CD4-positive, CD25-positive, alpha-beta regulatory T cell (primary cell): ENCODE data around the gene IGFN1. TPM values are rescaled to one million over a fixed set of nuclear protein-coding genes. Genes with fewer than 3 reads are reported as not detected.

Experiments
- ATAC-seq, 2 donors: fragments of 150-1000 bp; cut with Tn5 transposase; one replicate each; pipeline ENCODE4 v1.10.0; 2021; ENCODE audit warnings: low read depth in 2 of 2, moderate number of reproducible peaks in 2 of 2, moderate library complexity in 1 of 2
- DNase-seq, 3 donors: peaks; one replicate each; pipeline versions ENCODE4 v3.0.0 to v3.0.0-alpha.2; 2012 to 2022; ENCODE audit warnings: mixed read lengths in 1 of 3
- H3K27ac ChIP-seq: one replicate; pipeline ENCODE4 v1.7.0; 2013; ENCODE audit warnings: mild to moderate bottlenecking, low read length; ENCODE audit not compliant: insufficient read depth, poor library complexity, severe bottlenecking
- H3K27me3 ChIP-seq: one replicate; pipeline ENCODE4 v1.7.0; 2013; ENCODE audit warnings: low read length; ENCODE audit not compliant: control insufficient read depth, insufficient read depth
- H3K36me3 ChIP-seq: one replicate; pipeline ENCODE4 v1.7.0; 2013; ENCODE audit warnings: mild to moderate bottlenecking, low read length, moderate library complexity; ENCODE audit not compliant: control insufficient read depth, insufficient read depth
- H3K4me1 ChIP-seq: 2 replicates; pipeline ENCODE4 v1.7.0; 2013; ENCODE audit warnings: mild to moderate bottlenecking, low read length; ENCODE audit not compliant: insufficient read depth, control insufficient read depth, poor library complexity, severe bottlenecking
- H3K4me3 ChIP-seq: one replicate; pipeline ENCODE4 v1.7.0; 2013; ENCODE audit warnings: low read depth, mild to moderate bottlenecking, low read length, moderate library complexity
- H3K9me3 ChIP-seq, 2 experiments: 1 replicate in 1 of 2; 2 replicates in 1 of 2; pipeline ENCODE4 v1.7.0; 2013; ENCODE audit warnings: low read length in 2 of 2, mild to moderate bottlenecking in 1 of 2, moderate library complexity in 1 of 2; ENCODE audit not compliant: control insufficient read depth in 2 of 2
- H3K27ac Mint-ChIP-seq, 3 donors: one replicate each; pipeline ENCODE4 v1.8.0; 2020 to 2022; ENCODE audit warnings: mild to moderate bottlenecking in 3 of 3, mixed read lengths in 3 of 3, moderate library complexity in 2 of 3
- H3K27me3 Mint-ChIP-seq: one replicate; pipeline ENCODE4 v1.8.0; 2022; ENCODE audit warnings: mild to moderate bottlenecking, mixed read lengths
- H3K36me3 Mint-ChIP-seq: one replicate; pipeline ENCODE4 v1.8.0; 2020; ENCODE audit warnings: mixed read lengths
- H3K4me1 Mint-ChIP-seq, 4 donors: one replicate each; pipeline ENCODE4 v1.8.0; 2020 to 2022; ENCODE audit warnings: mixed read lengths in 4 of 4, mild to moderate bottlenecking in 1 of 4
- H3K4me3 Mint-ChIP-seq, 4 donors: one replicate each; pipeline ENCODE4 v1.8.0; 2020 to 2022; ENCODE audit warnings: mild to moderate bottlenecking in 4 of 4, mixed read lengths in 4 of 4, moderate library complexity in 3 of 4
- H3K9me3 Mint-ChIP-seq, 7 donors: one replicate each; pipeline ENCODE4 v1.8.0; 2020 to 2022; ENCODE audit warnings: mixed read lengths in 7 of 7, mild to moderate bottlenecking in 3 of 7, moderate library complexity in 2 of 7
- polyA plus RNA-seq, 4 donors: library from polyadenylated mRNA; unstranded; fragments of 300-500 nt; fragmentation: Illumina TruSeq; gene quantifications; one replicate each; pipeline ENCODE4 v1.2.3, GENCODE V29; 2021
- total RNA-seq: library from RNA; stranded (reverse); gene quantifications from one replicate; pipeline ENCODE4 v1.2.3, GENCODE V29; 2022

Gene IGFN1
- total and polyA plus RNA-seq, 5 donors from 2014 or later = not detected

DNA sequence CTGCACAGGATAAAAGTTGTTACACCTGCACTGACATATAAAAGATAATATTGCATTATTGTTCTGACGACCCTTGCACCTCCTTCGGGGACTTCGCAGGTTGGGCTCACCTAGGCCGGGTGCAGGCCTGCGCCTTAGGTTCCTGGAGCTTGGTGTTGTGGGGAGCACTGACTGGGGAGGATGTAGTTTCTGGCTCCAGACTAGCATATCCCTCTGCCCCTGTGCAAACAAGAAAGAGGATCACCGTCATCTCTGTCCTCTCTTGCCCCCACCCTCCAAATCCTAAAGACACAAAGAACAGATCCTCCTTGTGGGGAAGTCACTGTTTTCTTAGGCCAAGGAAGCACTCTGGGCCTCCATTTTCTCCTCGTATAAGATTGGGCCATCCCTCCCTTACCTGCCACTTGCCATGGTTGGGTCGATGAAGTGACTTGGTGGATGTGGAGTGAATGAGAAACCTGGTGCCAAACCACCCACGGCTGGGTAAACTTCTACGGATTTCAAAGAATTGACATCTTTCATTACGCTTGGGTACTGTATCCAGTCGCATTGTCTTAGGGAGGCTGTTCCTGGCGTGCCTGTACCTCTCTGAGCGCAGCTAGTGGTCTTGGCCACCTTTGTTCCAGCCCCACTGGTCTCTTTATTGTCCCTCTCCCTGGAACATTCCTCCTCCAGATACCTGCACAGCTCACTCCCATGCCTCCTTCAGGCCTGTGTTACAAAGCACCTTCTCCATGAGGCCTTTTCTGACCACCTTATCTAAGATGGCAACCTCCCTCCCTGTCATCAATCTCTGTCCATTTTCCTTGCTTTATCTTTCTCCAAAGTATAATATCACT lies 58.3 kb downstream of the IGFN1 start:
- no peak overlapping the region for H3K27ac ChIP-seq
- H3K9me3 ChIP-seq = no peaks in the 10 kb centered on the region
- no peak overlapping the region for H3K27ac Mint-ChIP-seq
- peaks cover 5% of the 10 kb centered on the region for H3K36me3 Mint-ChIP-seq
- peaks cover 16% of the 10 kb centered on the region for H3K27me3 ChIP-seq
- H3K4me1 Mint-ChIP-seq = no peaks in the 10 kb centered on the region
- no peak overlapping the region for H3K4me3 ChIP-seq
- no peak overlapping the region for H3K4me3 Mint-ChIP-seq
- peaks cover 0 to 1% (median 0%) of the 10 kb centered on the region in 7 donors for H3K9me3 Mint-ChIP-seq
- DNase-seq (no peak), ATAC-seq (no peak)
- no peaks in the 10 kb centered on the region for H3K36me3 ChIP-seq
- peaks cover 24% of the 10 kb centered on the region for H3K27me3 Mint-ChIP-seq
- no peaks in the 10 kb centered on the region for H3K4me1 ChIP-seq

DNA sequence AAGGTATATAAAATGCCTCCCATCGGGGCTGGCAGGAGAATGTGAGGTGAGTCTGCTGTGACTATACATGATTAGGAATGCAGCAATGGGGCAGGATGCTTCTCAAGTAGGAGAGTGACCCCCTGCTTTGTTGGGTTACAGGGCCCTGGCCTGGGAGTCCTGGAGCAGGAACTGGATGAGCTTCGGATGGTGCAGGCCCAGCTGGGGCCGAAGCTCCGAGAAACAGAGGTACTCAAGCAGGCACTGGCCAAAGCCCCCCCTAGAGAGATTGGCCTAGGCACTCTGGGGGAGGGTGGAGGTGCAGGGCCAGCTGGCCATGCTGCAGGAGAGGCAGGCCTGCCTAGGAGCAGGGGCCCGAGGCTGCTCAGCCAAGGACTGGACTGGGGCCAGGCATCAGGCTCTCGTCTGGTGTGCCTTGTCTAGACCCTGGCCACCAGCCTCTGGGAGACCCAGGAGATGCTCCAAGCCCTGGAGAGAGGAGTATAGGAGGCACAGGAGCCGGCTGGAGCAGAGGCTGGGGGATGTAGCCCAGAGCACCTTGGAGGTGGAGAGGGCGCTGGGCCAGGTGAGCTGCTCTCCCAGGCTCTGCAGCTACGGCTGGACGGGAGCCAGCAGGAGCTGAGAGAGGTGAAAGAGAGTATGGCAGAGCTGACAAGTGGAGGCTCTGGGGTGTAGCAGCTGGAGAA lies 59.8 kb downstream of the IGFN1 start:
- no peaks in the 10 kb centered on the region for H3K9me3 ChIP-seq
- H3K4me1 Mint-ChIP-seq = no peaks in the 10 kb centered on the region
- H3K4me1 ChIP-seq = no peaks in the 10 kb centered on the region
- ATAC-seq (no peak), DNase-seq (no peak)
- H3K27me3 ChIP-seq = peaks cover 4% of the 10 kb centered on the region
- peaks cover 16% of the 10 kb centered on the region for H3K27me3 Mint-ChIP-seq
- H3K9me3 Mint-ChIP-seq = peaks cover 0 to 1% (median 0%) of the 10 kb centered on the region in 7 donors
- no peak overlapping the region for H3K27ac ChIP-seq
- H3K36me3 Mint-ChIP-seq = peaks cover 5% of the 10 kb centered on the region
- H3K27ac Mint-ChIP-seq = no peak overlapping the region
- no peak overlapping the region for H3K4me3 ChIP-seq
- no peak overlapping the region for H3K4me3 Mint-ChIP-seq
- no peaks in the 10 kb centered on the region for H3K36me3 ChIP-seq

DNA sequence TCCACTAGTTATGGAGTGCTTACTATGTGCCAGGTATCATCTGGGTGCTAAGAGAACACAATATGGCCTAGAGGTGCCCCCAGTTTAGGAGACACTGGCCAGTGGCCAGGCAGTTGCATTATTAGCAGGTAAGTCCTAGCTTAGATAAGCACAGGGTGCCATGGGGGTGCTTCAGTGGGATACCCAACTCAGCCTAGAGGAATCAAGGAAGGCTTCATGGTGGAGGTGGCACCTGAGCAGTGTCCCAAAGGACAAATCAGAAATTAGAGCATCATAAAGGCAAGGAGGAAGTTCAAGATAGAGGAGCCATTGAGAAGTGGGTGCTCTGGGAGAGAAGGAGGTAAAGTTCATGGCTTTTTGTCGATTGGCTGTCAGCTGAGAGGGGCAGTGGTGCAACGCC lies 60.8 kb downstream of the IGFN1 start:
- Histone ChIP-seq H3K4me3 (no peak overlapping the region), H3K4me1 (no peaks in the 10 kb centered on the region), H3K27ac (no peak overlapping the region), H3K36me3 (no peaks in the 10 kb centered on the region), H3K9me3 (no peaks in the 10 kb centered on the region), H3K27me3 (peaks cover 3% of the 10 kb centered on the region)
- Mint-ChIP-seq H3K9me3 (peaks cover 0 to 1% (median 0%) of the 10 kb centered on the region in 7 donors), H3K27me3 (peaks cover 16% of the 10 kb centered on the region), H3K36me3 (peaks cover 5% of the 10 kb centered on the region), H3K4me1 (no peaks in the 10 kb centered on the region), H3K4me3 (no peak overlapping the region), H3K27ac (no peak overlapping the region)
- DNase-seq (no peak), ATAC-seq (no peak)

DNA sequence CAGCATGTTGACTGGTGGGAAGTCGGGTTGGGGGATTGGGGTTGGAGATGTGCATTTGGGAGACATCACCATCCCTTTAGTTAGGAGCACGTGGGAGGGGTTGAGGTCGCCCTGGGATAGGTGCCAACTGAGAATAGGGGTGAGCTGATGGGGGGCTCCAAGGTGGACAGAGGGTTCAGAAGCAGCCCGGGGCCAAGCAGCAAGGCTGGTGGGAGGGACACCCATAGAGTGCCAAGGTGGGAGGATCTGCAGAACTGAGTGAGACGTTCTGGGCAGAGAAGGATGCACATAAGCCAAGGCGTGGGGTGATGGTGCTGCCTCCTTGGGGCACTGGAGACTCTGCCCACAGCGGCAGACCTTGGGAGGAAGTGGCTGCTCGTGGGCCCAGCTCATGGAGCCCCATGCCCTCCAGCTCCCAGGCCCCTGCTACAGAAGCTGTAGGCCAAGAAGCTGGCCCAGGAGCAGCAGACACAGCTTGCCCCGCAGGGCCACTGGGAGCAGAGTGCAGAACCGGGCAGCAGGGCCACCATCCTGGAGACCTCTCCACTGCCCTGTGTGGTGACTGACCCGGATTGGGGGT lies 61.3 kb downstream of the IGFN1 start:
- Histone ChIP-seq H3K4me1 (no peaks in the 10 kb centered on the region), H3K27ac (no peak overlapping the region), H3K9me3 (no peaks in the 10 kb centered on the region), H3K4me3 (no peak overlapping the region), H3K27me3 (no peaks in the 10 kb centered on the region), H3K36me3 (no peaks in the 10 kb centered on the region)
- no peak overlapping the region for H3K27ac Mint-ChIP-seq
- H3K36me3 Mint-ChIP-seq = peaks cover 5% of the 10 kb centered on the region
- H3K4me1 Mint-ChIP-seq = no peaks in the 10 kb centered on the region
- H3K4me3 Mint-ChIP-seq = no peak overlapping the region
- DNase-seq (no peak), ATAC-seq (no peak)
- H3K27me3 Mint-ChIP-seq = peaks cover 16% of the 10 kb centered on the region
- H3K9me3 Mint-ChIP-seq = peaks cover 0 to 1% (median 0%) of the 10 kb centered on the region in 7 donors

DNA sequence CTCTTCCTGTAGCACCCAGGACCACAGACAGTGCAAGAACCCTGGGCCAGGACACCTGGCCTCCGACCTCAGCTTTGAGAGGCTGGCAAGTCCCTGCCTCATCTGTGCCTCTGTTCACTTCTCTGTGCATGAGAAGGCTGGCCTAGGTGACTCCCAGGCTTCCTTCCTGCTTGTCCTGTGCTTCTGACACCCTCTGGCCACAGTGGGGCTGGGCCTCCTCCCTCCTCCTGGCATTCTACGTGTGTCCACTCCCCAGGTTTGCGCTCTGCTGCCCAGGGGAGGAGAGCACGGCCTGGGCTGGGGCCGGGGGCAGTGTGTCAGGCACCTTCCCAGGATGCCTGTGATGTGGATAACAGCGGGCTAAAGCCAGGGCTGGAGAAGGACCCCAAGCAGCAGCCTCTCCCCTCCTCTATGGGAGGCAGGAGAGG lies 62.3 kb downstream of the IGFN1 start:
- H3K4me1 ChIP-seq = no peaks in the 10 kb centered on the region
- no peak for DNase-seq
- no peaks in the 10 kb centered on the region for H3K4me1 Mint-ChIP-seq

DNA sequence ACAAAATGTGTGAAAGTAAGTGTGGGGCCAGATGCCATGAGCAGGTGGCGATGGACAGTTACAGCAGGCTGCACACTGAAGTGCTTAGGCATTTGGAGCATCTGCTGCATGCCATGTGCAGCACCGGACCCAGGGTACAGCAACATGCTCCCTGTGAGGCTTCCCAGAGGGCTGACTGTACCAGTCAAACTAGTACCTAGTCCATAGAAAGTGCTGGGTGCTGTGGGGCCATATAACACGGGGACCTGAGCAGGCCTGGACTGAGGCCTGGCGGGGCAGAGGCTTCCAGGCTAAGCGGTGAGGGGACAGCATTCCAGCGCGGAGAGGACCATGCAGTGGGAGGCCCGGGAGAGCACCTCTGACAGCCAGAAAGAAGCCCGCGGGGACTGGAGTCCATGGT lies 62.8 kb downstream of the IGFN1 start:
- H3K27me3 Mint-ChIP-seq = peaks cover 16% of the 10 kb centered on the region
- peaks cover 0 to 1% (median 0%) of the 10 kb centered on the region in 7 donors for H3K9me3 Mint-ChIP-seq
- no peak overlapping the region for H3K27ac ChIP-seq
- ATAC-seq (no peak), DNase-seq (no peak)
- no peaks in the 10 kb centered on the region for H3K4me1 Mint-ChIP-seq
- no peak overlapping the region for H3K4me3 Mint-ChIP-seq
- no peak overlapping the region for H3K27ac Mint-ChIP-seq
- H3K36me3 Mint-ChIP-seq = peaks cover 5% of the 10 kb centered on the region
- no peaks in the 10 kb centered on the region for H3K9me3 ChIP-seq
- no peaks in the 10 kb centered on the region for H3K27me3 ChIP-seq
- no peak overlapping the region for H3K4me3 ChIP-seq
- no peaks in the 10 kb centered on the region for H3K4me1 ChIP-seq
- no peaks in the 10 kb centered on the region for H3K36me3 ChIP-seq

More for the DNA sequence above, 62.3 kb downstream of the IGFN1 start:
- ATAC-seq = no peak
- Histone ChIP-seq H3K9me3 (no peaks in the 10 kb centered on the region), H3K27ac (no peak overlapping the region), H3K4me3 (no peak overlapping the region), H3K27me3 (no peaks in the 10 kb centered on the region), H3K36me3 (no peaks in the 10 kb centered on the region)
- peaks cover 16% of the 10 kb centered on the region for H3K27me3 Mint-ChIP-seq
- no peak overlapping the region for H3K4me3 Mint-ChIP-seq
- peaks cover 5% of the 10 kb centered on the region for H3K36me3 Mint-ChIP-seq
- H3K9me3 Mint-ChIP-seq = peaks cover 0 to 1% (median 0%) of the 10 kb centered on the region in 7 donors
- no peak overlapping the region for H3K27ac Mint-ChIP-seq

DNA sequence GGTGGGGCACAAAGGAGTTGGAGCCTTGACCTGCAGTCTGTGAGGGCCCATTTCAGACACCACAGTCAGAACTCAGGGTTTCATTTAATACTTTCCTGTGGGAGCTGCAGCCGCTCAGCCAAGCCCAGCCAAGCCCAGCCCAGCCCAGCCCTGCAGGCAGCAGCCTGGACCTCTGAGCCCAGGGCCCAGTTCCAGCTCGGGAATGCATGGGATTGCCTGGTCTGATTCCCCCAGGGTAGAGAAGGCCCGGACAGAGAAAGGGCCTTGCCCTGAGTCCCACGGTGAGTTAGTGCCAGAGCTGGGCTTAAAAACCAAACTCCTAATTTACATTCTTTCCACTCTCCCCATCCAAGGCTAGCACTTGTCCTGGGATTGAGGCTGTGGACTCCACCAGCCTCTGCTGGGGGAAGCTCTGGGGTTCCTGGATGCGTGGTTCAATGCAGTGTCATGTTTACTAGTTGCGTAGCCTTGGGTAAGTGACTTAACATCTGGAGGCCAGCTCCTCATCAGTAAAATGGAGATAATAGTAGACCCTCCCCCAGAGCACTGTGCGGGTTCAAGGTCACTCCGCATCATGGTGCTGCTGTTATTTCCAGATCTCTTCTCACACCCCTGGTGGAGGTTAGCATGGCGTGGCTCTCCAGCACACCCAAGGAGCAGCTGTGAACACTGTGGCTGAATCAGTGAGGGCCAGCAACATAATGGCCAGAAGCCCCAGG lies 63.4 kb downstream of the IGFN1 start:
- no peak for DNase-seq

More for the DNA sequence above, 63.4 kb downstream of the IGFN1 start:
- no peaks in the 10 kb centered on the region for H3K9me3 ChIP-seq
- H3K27me3 Mint-ChIP-seq = peaks cover 16% of the 10 kb centered on the region
- ATAC-seq = no peak
- H3K36me3 ChIP-seq = no peaks in the 10 kb centered on the region
- H3K4me1 ChIP-seq = no peaks in the 10 kb centered on the region
- H3K27ac ChIP-seq = no peak overlapping the region
- no peaks in the 10 kb centered on the region for H3K4me1 Mint-ChIP-seq
- H3K27me3 ChIP-seq = no peaks in the 10 kb centered on the region
- H3K27ac Mint-ChIP-seq = no peak overlapping the region
- peaks cover 0 to 1% (median 0%) of the 10 kb centered on the region in 7 donors for H3K9me3 Mint-ChIP-seq
- no peak overlapping the region for H3K4me3 Mint-ChIP-seq
- peaks cover 5% of the 10 kb centered on the region for H3K36me3 Mint-ChIP-seq
- no peak overlapping the region for H3K4me3 ChIP-seq
